HepG2 (cell line): ENCODE results near the gene KCND3. TPM values are rescaled to one million over a fixed set of nuclear protein-coding genes. Genes with fewer than 3 reads are reported as not detected.

Experiments used
- CBX1 ChIP-seq: IDR thresholded peaks from one replicate; pipeline ENCODE4 v1.6.1; 2016; ENCODE audit warnings: antibody characterized with exemption, low read depth
- CENPX ChIP-seq: sonication (generic); formaldehyde crosslinking; IDR thresholded peaks from 2 replicates; pipeline ENCODE4 v1.9.0; 2021; ENCODE audit warnings: mild to moderate bottlenecking, missing genetic modification reagents, moderate library complexity
- FLYWCH1 ChIP-seq: sonication (generic); formaldehyde crosslinking; IDR thresholded peaks from 2 replicates; pipeline ENCODE4 v1.8.1; 2023; ENCODE audit warnings: mild to moderate bottlenecking, missing genetic modification reagents
- MED8 ChIP-seq: sonication (generic); formaldehyde crosslinking; IDR thresholded peaks from 2 replicates; pipeline ENCODE4 v1.8.1; 2023; ENCODE audit warnings: mild to moderate bottlenecking, missing genetic modification reagents; ENCODE audit not compliant: insufficient replicate concordance
- MZF1 ChIP-seq: sonication (generic); formaldehyde crosslinking; IDR thresholded peaks from 2 replicates; pipeline ENCODE4 v1.8.1; 2023; ENCODE audit warnings: mild to moderate bottlenecking, missing genetic modification reagents, borderline replicate concordance
- NFE2 ChIP-seq: sonication (generic); formaldehyde crosslinking; IDR thresholded peaks from 2 replicates; pipeline ENCODE4 v1.4.0; 2020; ENCODE audit warnings: missing genetic modification reagents
- NR2F1 ChIP-seq, 2 experiments: fragments of 450-650 bp in 1 of 2; formaldehyde crosslinking in 1 of 2; IDR thresholded peaks; 2 replicates each; pipeline versions ENCODE4 v1.5.0 to v1.6.1; 2016 to 2020; ENCODE audit warnings: mild to moderate bottlenecking in 1 of 2, missing compliant biosample characterization in 1 of 2, missing genetic modification reagents in 1 of 2, moderate library complexity in 1 of 2
- RNF2 ChIP-seq: fragments of 450-650 bp; conservative IDR thresholded peaks from 2 replicates; pipeline ENCODE4 v1.6.1; 2016; ENCODE audit warnings: low read depth
- SALL1 ChIP-seq: sonication (generic); formaldehyde crosslinking; IDR thresholded peaks from 2 replicates; pipeline ENCODE4 v1.8.0; 2022; ENCODE audit warnings: mild to moderate bottlenecking, missing genetic modification reagents
- SP2 ChIP-seq: sonication (generic); formaldehyde crosslinking; IDR thresholded peaks from 2 replicates; pipeline ENCODE4 v1.5.1; 2020; ENCODE audit warnings: mild to moderate bottlenecking, missing genetic modification reagents
- ZNF557 ChIP-seq: sonication (generic); formaldehyde crosslinking; IDR thresholded peaks from 2 replicates; pipeline ENCODE4 v1.4.0; 2020; ENCODE audit warnings: missing genetic modification reagents
- ZNF781 ChIP-seq: sonication (generic); formaldehyde crosslinking; IDR thresholded peaks from 2 replicates; pipeline ENCODE4 v1.5.1; 2020; ENCODE audit warnings: borderline replicate concordance, mild to moderate bottlenecking, missing genetic modification reagents; ENCODE audit errors: not compliant biosample characterization
- ZSCAN9 ChIP-seq: IDR thresholded peaks from 2 replicates; pipeline ENCODE4 v1.6.1; 2016; ENCODE audit warnings: borderline replicate concordance
- polyA plus RNA-seq, 8 experiments: library from polyadenylated mRNA; depleted of rRNA in 3 of 8; stranded (reverse) in 7 of 8; unstranded in 1 of 8; fragments of >200 nt; fragmentation: Illumina TruSeq in 4 of 8; extraction: Trizol in 4 of 8; gene quantifications; 2 replicates each; pipeline versions ENCODE4 v1.2.1 to v1.2.3, GENCODE V29; 2011 to 2016; ENCODE audit warnings: low read depth in 4 of 8, missing spikeins in 1 of 8, mixed read lengths in 1 of 8; ENCODE audit not compliant: insufficient read depth in 1 of 8
- total RNA-seq, 5 experiments: library from RNA; depleted of rRNA; stranded (reverse); fragments of >200 nt; fragmentation: Illumina TruSeq; extraction: Trizol; gene quantifications; 2 replicates each; pipeline ENCODE4 v1.2.3, GENCODE V29; 2016; ENCODE audit warnings: low read depth in 1 of 5
- TF ChIP-seq, protein P1 (sequence below): sonication (generic); formaldehyde crosslinking; IDR thresholded peaks from 2 replicates; pipeline ENCODE4 v1.4.0; 2020; ENCODE audit warnings: missing genetic modification reagents, mild to moderate bottlenecking, borderline replicate concordance
- TF ChIP-seq, protein P2 (sequence below): sonication (generic); formaldehyde crosslinking; IDR thresholded peaks from 2 replicates; pipeline ENCODE4 v1.5.0; 2020; ENCODE audit warnings: missing genetic modification reagents
- TF ChIP-seq, protein P3 (sequence below): sonication (generic); formaldehyde crosslinking; IDR thresholded peaks from 2 replicates; pipeline ENCODE4 v1.4.0; 2020; ENCODE audit warnings: mild to moderate bottlenecking, missing genetic modification reagents
- TF ChIP-seq, protein P4 (sequence below): IDR thresholded peaks from 2 replicates; pipeline ENCODE4 v1.6.1; 2016; ENCODE audit warnings: mild to moderate bottlenecking, missing biosample characterization, missing genetic modification reagents
- TF ChIP-seq, protein P5 (sequence below): sonication (generic); formaldehyde crosslinking; IDR thresholded peaks from 2 replicates; pipeline ENCODE4 v1.8.1; 2023; ENCODE audit warnings: mild to moderate bottlenecking, missing genetic modification reagents
- TF ChIP-seq, protein P6 (sequence below): sonication (generic); formaldehyde crosslinking; IDR thresholded peaks from 2 replicates; pipeline ENCODE4 v1.5.1; 2020; ENCODE audit warnings: mild to moderate bottlenecking, missing genetic modification reagents

KCND3 gene
- total and polyA plus RNA-seq, 2 of the 13 experiments (the other 11 are each of a cell fraction or from before 2014, with no cell fraction given): 0.04 TPM; not detected in 1

DNA sequence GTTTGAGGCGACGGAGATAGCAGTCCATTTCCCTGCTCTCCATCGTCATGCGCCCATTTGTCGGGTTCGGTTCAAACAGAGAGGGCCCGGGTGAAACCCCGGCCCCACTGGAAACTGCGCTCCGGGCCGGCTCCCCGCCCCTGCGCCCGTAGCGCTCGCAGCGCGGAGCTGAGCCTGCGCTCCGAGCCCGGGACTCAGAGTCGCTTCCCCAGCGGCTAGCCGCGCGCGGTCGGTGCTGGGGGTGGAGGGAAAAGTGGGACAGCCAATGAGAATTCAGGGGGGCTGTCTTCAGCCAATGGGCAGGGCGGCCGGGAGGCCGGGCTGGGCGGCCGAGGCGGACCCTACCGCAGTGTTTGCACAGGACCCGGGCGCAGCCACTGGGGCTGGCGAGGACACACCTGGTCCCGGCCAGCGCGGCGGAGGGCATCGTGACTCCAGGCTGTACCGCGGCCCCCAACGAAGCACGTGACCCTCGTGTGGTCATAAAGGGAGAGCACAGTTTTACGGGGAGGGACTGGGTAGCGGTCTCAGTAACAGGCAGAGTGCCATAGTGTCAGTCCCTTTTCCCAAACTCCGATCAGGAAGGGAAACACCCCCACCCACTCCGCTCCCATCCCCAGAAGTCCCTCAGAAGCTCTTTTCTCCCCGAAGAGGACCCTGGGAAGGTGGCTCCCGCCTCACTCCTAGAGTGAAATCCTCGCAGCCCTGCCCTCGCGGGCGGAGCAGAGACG lies 250.1 kb downstream of the KCND3 start, which contains the start of gene INKA2 (continued):
- TF ChIP-seq, protein P1, sequence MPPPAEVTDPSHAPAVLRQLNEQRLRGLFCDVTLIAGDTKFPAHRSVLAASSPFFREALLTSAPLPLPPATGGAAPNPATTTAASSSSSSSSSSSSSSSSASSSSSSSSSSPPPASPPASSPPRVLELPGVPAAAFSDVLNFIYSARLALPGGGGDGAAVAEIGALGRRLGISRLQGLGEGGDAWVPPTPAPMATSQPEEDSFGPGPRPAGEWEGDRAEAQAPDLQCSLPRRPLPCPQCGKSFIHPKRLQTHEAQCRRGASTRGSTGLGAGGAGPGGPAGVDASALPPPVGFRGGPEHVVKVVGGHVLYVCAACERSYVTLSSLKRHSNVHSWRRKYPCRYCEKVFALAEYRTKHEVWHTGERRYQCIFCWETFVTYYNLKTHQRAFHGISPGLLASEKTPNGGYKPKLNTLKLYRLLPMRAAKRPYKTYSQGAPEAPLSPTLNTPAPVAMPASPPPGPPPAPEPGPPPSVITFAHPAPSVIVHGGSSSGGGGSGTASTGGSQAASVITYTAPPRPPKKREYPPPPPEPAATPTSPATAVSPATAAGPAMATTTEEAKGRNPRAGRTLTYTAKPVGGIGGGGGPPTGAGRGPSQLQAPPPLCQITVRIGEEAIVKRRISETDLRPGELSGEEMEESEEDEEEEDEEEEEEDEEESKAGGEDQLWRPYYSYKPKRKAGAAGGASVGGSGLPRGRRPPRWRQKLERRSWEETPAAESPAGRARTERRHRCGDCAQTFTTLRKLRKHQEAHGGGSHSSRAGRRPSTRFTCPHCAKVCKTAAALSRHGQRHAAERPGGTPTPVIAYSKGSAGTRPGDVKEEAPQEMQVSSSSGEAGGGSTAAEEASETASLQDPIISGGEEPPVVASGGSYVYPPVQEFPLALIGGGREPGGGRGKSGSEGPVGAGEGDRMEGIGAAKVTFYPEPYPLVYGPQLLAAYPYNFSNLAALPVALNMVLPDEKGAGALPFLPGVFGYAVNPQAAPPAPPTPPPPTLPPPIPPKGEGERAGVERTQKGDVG (CRISPR knock-in tag): peak; percentile 41; the same call in 1 of the 2 replicates
- TF ChIP-seq NFE2 (CRISPR knock-in tag): no peak
- TF ChIP-seq, protein P2, sequence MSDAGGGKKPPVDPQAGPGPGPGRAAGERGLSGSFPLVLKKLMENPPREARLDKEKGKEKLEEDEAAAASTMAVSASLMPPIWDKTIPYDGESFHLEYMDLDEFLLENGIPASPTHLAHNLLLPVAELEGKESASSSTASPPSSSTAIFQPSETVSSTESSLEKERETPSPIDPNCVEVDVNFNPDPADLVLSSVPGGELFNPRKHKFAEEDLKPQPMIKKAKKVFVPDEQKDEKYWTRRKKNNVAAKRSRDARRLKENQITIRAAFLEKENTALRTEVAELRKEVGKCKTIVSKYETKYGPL (CRISPR knock-in tag): no peak; the same call in 1 of the 2 replicates
- 0 out of 2 replicates have a peak, but pooled peaks have one; percentile 42 for TF ChIP-seq FLYWCH1 (CRISPR knock-in tag)
- TF ChIP-seq, protein P3, sequence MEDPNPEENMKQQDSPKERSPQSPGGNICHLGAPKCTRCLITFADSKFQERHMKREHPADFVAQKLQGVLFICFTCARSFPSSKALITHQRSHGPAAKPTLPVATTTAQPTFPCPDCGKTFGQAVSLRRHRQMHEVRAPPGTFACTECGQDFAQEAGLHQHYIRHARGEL (CRISPR knock-in tag): 0 out of 2 replicates have a peak, but pooled peaks have one; percentile 58
- peak; percentile 97 for TF ChIP-seq ZNF781 (CRISPR knock-in tag)
- peak; percentile 56 for TF ChIP-seq MED8
- TF ChIP-seq, protein P4, sequence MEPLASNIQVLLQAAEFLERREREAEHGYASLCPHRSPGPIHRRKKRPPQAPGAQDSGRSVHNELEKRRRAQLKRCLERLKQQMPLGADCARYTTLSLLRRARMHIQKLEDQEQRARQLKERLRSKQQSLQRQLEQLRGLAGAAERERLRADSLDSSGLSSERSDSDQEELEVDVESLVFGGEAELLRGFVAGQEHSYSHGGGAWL (CRISPR knock-in tag): peak; percentile 87; the same call in 1 of the 2 replicates
- peak; percentile 70 for TF ChIP-seq SALL1
- peak; percentile 84 for TF ChIP-seq SP2 (CRISPR knock-in tag)
- peak; percentile 59 for TF ChIP-seq CBX1
- TF ChIP-seq MZF1 (CRISPR knock-in tag): peak; percentile 90; the same call in 1 of the 2 replicates
- TF ChIP-seq ZNF557 (CRISPR knock-in tag): 0 out of 2 replicates have a peak, but pooled peaks have one; percentile 46
- no peak for TF ChIP-seq CENPX (CRISPR knock-in tag)
- 0 out of 2 replicates have a peak, but pooled peaks have one; percentile 48 for TF ChIP-seq ZSCAN9 (CRISPR knock-in tag)
- peak; percentile 92 for TF ChIP-seq RNF2
- TF ChIP-seq, protein P5, sequence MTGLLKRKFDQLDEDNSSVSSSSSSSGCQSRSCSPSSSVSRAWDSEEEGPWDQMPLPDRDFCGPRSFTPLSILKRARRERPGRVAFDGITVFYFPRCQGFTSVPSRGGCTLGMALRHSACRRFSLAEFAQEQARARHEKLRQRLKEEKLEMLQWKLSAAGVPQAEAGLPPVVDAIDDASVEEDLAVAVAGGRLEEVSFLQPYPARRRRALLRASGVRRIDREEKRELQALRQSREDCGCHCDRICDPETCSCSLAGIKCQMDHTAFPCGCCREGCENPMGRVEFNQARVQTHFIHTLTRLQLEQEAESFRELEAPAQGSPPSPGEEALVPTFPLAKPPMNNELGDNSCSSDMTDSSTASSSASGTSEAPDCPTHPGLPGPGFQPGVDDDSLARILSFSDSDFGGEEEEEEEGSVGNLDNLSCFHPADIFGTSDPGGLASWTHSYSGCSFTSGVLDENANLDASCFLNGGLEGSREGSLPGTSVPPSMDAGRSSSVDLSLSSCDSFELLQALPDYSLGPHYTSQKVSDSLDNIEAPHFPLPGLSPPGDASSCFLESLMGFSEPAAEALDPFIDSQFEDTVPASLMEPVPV: peak; percentile 86
- no peak for TF ChIP-seq NR2F1 (CRISPR knock-in tag; IDR thresholded peaks at IDR 0.05)
- TF ChIP-seq, protein P6, sequence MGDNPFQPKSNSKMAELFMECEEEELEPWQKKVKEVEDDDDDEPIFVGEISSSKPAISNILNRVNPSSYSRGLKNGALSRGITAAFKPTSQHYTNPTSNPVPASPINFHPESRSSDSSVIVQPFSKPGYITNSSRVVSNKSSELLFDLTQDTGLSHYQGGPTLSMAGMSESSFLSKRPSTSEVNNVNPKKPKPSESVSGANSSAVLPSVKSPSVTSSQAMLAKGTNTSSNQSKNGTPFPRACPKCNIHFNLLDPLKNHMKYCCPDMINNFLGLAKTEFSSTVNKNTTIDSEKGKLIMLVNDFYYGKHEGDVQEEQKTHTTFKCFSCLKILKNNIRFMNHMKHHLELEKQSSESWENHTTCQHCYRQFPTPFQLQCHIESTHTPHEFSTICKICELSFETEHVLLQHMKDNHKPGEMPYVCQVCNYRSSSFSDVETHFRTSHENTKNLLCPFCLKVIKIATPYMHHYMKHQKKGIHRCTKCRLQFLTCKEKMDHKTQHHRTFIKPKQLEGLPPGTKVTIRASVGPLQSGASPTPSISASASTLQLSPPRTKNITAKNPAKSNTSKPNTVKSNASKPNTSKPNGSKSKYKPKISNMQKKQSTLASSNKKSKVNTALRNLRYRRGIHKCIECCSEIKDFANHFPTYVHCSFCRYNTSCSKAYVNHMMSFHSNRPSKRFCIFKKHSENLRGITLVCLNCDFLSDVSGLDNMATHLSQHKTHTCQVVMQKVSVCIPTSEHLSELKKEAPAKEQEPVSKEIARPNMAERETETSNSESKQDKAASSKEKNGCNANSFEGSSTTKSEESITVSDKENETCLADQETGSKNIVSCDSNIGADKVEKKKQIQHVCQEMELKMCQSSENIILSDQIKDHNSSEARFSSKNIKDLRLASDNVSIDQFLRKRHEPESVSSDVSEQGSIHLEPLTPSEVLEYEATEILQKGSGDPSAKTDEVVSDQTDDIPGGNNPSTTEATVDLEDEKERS (CRISPR knock-in tag): peak; percentile 74; the same call in 1 of the 2 replicates
